Activated B cell treated with CpG ODN at 0.5 μM for 24 hours (primary cell): Measurements from ENCODE around the gene IGSF21. TPM values are rescaled to one million over a fixed set of nuclear protein-coding genes. Genes with fewer than 3 reads are reported as not detected.

ENCODE experiments used
- ATAC-seq: fragments of 200-7000 bp; cut with Tn5 transposase; one replicate; pipeline ENCODE4 v1.10.0; 2021; ENCODE audit warnings: low read depth, mild to moderate bottlenecking, moderate library complexity
- CTCF ChIA-PET: fragments of 350-600 bp; sonication (Branson Sonifier 250); formaldehyde crosslinking; loops from one replicate; lab custom pipeline; 2021; ENCODE audit warnings: antibody characterized with exemption; lab: Charles Lee
- POLR2A ChIA-PET: fragments of 350-600 bp; sonication (Branson Sonifier 250); formaldehyde crosslinking; loops from one replicate; lab custom pipeline; 2021; ENCODE audit warnings: antibody characterized with exemption; lab: Charles Lee
- DNase-seq: peaks from one replicate; pipeline ENCODE4 v3.0.0; 2022
- H3K27ac Mint-ChIP-seq: one replicate; pipeline ENCODE4 v1.8.0; 2020; ENCODE audit warnings: mixed read lengths
- H3K27me3 Mint-ChIP-seq: one replicate; pipeline ENCODE4 v1.8.0; 2021; ENCODE audit warnings: mixed read lengths
- H3K36me3 Mint-ChIP-seq: one replicate; pipeline ENCODE4 v1.8.0; 2021; ENCODE audit warnings: low read depth, mixed read lengths
- H3K4me1 Mint-ChIP-seq: one replicate; pipeline ENCODE4 v1.8.0; 2021; ENCODE audit warnings: mixed read lengths
- H3K4me3 Mint-ChIP-seq: one replicate; pipeline ENCODE4 v1.8.0; 2020; ENCODE audit warnings: mild to moderate bottlenecking, mixed read lengths
- H3K9me3 Mint-ChIP-seq: one replicate; pipeline ENCODE4 v1.8.0; 2020; ENCODE audit warnings: mixed read lengths
- CTCF ChIP-seq: fragments of 200-600 bp; IDR thresholded peaks from one replicate; pipeline ENCODE4 v1.8.0; 2022; ENCODE audit warnings: antibody characterized with exemption, mild to moderate bottlenecking
- intact Hi-C: fragments of 100-400 bp; cut with micrococcal nuclease; formaldehyde crosslinking; loops from one replicate; pipeline ENCODE4 v1.15.1; 2024
- total RNA-seq: library from RNA; stranded (reverse); gene quantifications from 2 replicates; pipeline ENCODE4 v1.2.3, GENCODE V29; 2022

IGSF21 gene
- total RNA-seq, 1 donor from 2014 or later = not detected

- intact Hi-C loops = no loop called here
- peaks cover 7% of the 10 kb centered on the region for H3K9me3 Mint-ChIP-seq
- H3K4me1 Mint-ChIP-seq = no peaks in the 10 kb centered on the region
- no peak overlapping the region for H3K4me3 Mint-ChIP-seq
- H3K36me3 Mint-ChIP-seq = no peaks in the 10 kb centered on the region
- ChIA-PET CTCF (no interaction called here), POLR2A (no interaction called here)
- H3K27ac Mint-ChIP-seq = no peak overlapping the region
- H3K27me3 Mint-ChIP-seq = peaks cover 11% of the 10 kb centered on the region
- no peak for DNase-seq
- no peak for ATAC-seq
- TF ChIP-seq CTCF = no peak
Observed at GRCh38 chr1:18090636-18091035, 17.0 kb upstream of the IGSF21 start.

- CTCF ChIA-PET = interaction anchor here (0.8 kb wide), 1 partner anchor 9 kb away, joined by 3 read pairs; no protein-coding TSS in a partner anchor
- ATAC-seq = no peak
- peaks cover 11% of the 10 kb centered on the region for H3K27me3 Mint-ChIP-seq
Observed at GRCh38 chr1:18091660-18092446, 15.7 kb upstream of the IGSF21 start.

GRCh38 chr1:18093193-18093592 is 14.4 kb upstream of the IGSF21 start:
- H3K36me3 Mint-ChIP-seq = no peaks in the 10 kb centered on the region
- H3K27ac Mint-ChIP-seq = no peak overlapping the region
- H3K27me3 Mint-ChIP-seq = peaks cover 11% of the 10 kb centered on the region
- H3K9me3 Mint-ChIP-seq = peaks cover 4% of the 10 kb centered on the region
- H3K4me3 Mint-ChIP-seq = no peak overlapping the region
- intact Hi-C loops = no loop called here
- ATAC-seq = no peak
- POLR2A ChIA-PET = no interaction called here
- no peak for TF ChIP-seq CTCF
- CTCF ChIA-PET = no interaction called here
- no peaks in the 10 kb centered on the region for H3K4me1 Mint-ChIP-seq
- no peak for DNase-seq

More at GRCh38 chr1:18091660-18092446, 15.7 kb upstream of the IGSF21 start:
- no peak overlapping the region for H3K27ac Mint-ChIP-seq
- POLR2A ChIA-PET = no interaction called here
- no peak overlapping the region for H3K4me3 Mint-ChIP-seq
- no peak for TF ChIP-seq CTCF
- H3K36me3 Mint-ChIP-seq = no peaks in the 10 kb centered on the region
- H3K4me1 Mint-ChIP-seq = no peaks in the 10 kb centered on the region
- DNase-seq = no peak
- intact Hi-C loops = no loop called here
- H3K9me3 Mint-ChIP-seq = peaks cover 7% of the 10 kb centered on the region

- Mint-ChIP-seq H3K4me3 (no peak overlapping the region), H3K4me1 (no peaks in the 10 kb centered on the region), H3K27ac (no peak overlapping the region), H3K9me3 (peaks cover 4% of the 10 kb centered on the region), H3K27me3 (peaks cover 11% of the 10 kb centered on the region), H3K36me3 (no peaks in the 10 kb centered on the region)
- TF ChIP-seq CTCF = no peak
- CTCF ChIA-PET = no interaction called here
- no peak for ATAC-seq
- POLR2A ChIA-PET = no interaction called here
- intact Hi-C loops = no loop called here
- DNase-seq = no peak
Observed at GRCh38 chr1:18093646-18094045, 14.0 kb upstream of the IGSF21 start.

GRCh38 chr1:18094096-18094495 is 13.5 kb upstream of the IGSF21 start:
- ChIA-PET CTCF (no interaction called here), POLR2A (no interaction called here)
- H3K4me3 Mint-ChIP-seq = no peak overlapping the region
- DNase-seq (no peak), ATAC-seq (no peak)
- peaks cover 11% of the 10 kb centered on the region for H3K27me3 Mint-ChIP-seq
- peaks cover 4% of the 10 kb centered on the region for H3K9me3 Mint-ChIP-seq
- no peak for TF ChIP-seq CTCF
- no peaks in the 10 kb centered on the region for H3K36me3 Mint-ChIP-seq
- H3K27ac Mint-ChIP-seq = no peak overlapping the region
- no peaks in the 10 kb centered on the region for H3K4me1 Mint-ChIP-seq
- intact Hi-C loops = no loop called here
